GM23248 (cell line): ENCODE measurements around the gene RPL3.

Source experiments
- EZH2 ChIP-seq: fragments of 200-600 bp; sonication (generic); IDR thresholded peaks from 2 replicates; pipeline ENCODE4 v1.6.1; 2018; ENCODE audit warnings: antibody characterized with exemption, mild to moderate bottlenecking; ENCODE audit not compliant: insufficient read depth, poor library complexity, severe bottlenecking
- EZH2phosphoT487 ChIP-seq: fragments of 200-600 bp; sonication (generic); IDR thresholded peaks from 2 replicates; pipeline ENCODE4 v1.6.1; 2018; ENCODE audit warnings: antibody characterized with exemption, moderate library complexity, mild to moderate bottlenecking, low read depth; ENCODE audit not compliant: insufficient read depth

- TF ChIP-seq EZH2phosphoT487 (no peak), EZH2 (no peak)
Observed at GRCh38 chr22:39270792-39271191, 48.6 kb downstream of the RPL3 start.
